ENCODE data around the gene C19orf25. TPM values are rescaled to one million over a fixed set of nuclear protein-coding genes. Genes with fewer than 3 reads are reported as not detected.
"Not testable (repeated sequence)": the region's sequence is repeated elsewhere in the genome, so short reads cannot be mapped to it uniquely, and the experiment has no call there.

C19orf25 gene
- total RNA-seq, 1 donor from 2014 or later, result 29.7 TPM

- Mint-ChIP-seq H3K36me3 (ENCODE audit: low read depth, unreplicated experiment) (peaks cover 3% of the 10 kb centered on the region), H3K4me1 (ENCODE audit: unreplicated experiment) (no peaks in the 10 kb centered on the region), H3K27ac (ENCODE audit: unreplicated experiment) (no peak overlapping the region), H3K27me3 (ENCODE audit: unreplicated experiment) (peaks cover 4% of the 10 kb centered on the region), H3K4me3 (ENCODE audit: unreplicated experiment) (no peak overlapping the region), H3K9me3 (ENCODE audit: unreplicated experiment) (no peaks in the 10 kb centered on the region)
- no peak for DNase-seq (ENCODE audit: low spot score)
- no peak for TF ChIP-seq CTCF (IDR thresholded peaks at IDR 0.05; ENCODE audit: unreplicated experiment)
These were observed 23.5 kb upstream of the C19orf25 start for GRCh38 chr19:1502433-1503088.

GRCh38 chr19:1501200-1501595 is 22.2 kb upstream of the C19orf25 start:
- no peak overlapping the region for H3K4me3 Mint-ChIP-seq (ENCODE audit: unreplicated experiment)
- no peaks in the 10 kb centered on the region for H3K9me3 Mint-ChIP-seq (ENCODE audit: unreplicated experiment)
- peaks cover 3% of the 10 kb centered on the region for H3K36me3 Mint-ChIP-seq (ENCODE audit: low read depth, unreplicated experiment)
- H3K4me1 Mint-ChIP-seq (ENCODE audit: unreplicated experiment), result no peaks in the 10 kb centered on the region
- TF ChIP-seq CTCF (IDR thresholded peaks at IDR 0.05; ENCODE audit: unreplicated experiment), result no peak
- DNase-seq (ENCODE audit: low spot score), result no peak
- peaks cover 6% of the 10 kb centered on the region for H3K27me3 Mint-ChIP-seq (ENCODE audit: unreplicated experiment)
- no peak overlapping the region for H3K27ac Mint-ChIP-seq (ENCODE audit: unreplicated experiment)

- not testable (repeated sequence) for H3K4me1 Mint-ChIP-seq (ENCODE audit: unreplicated experiment); H3K4me3 Mint-ChIP-seq (ENCODE audit: unreplicated experiment); H3K9me3 Mint-ChIP-seq (ENCODE audit: unreplicated experiment); H3K27ac Mint-ChIP-seq (ENCODE audit: unreplicated experiment); H3K27me3 Mint-ChIP-seq (ENCODE audit: unreplicated experiment); DNase-seq (ENCODE audit: low spot score); H3K36me3 Mint-ChIP-seq (ENCODE audit: low read depth, unreplicated experiment)
These were observed 20.2 kb upstream of the C19orf25 start for GRCh38 chr19:1499231-1499630.

GRCh38 chr19:1497578-1498235 is 18.7 kb upstream of the C19orf25 start:
- Mint-ChIP-seq H3K27ac (ENCODE audit: unreplicated experiment) (no peak overlapping the region), H3K4me3 (ENCODE audit: unreplicated experiment) (no peak overlapping the region), H3K27me3 (ENCODE audit: unreplicated experiment) (peaks cover 2% of the 10 kb centered on the region), H3K36me3 (ENCODE audit: low read depth, unreplicated experiment) (no peaks in the 10 kb centered on the region), H3K4me1 (ENCODE audit: unreplicated experiment) (no peaks in the 10 kb centered on the region), H3K9me3 (ENCODE audit: unreplicated experiment) (no peaks in the 10 kb centered on the region)
- no peak for DNase-seq (ENCODE audit: low spot score)
- no peak for TF ChIP-seq CTCF (IDR thresholded peaks at IDR 0.05; ENCODE audit: unreplicated experiment)

- Mint-ChIP-seq H3K36me3 (ENCODE audit: low read depth, unreplicated experiment) (no peaks in the 10 kb centered on the region), H3K4me3 (ENCODE audit: unreplicated experiment) (no peak overlapping the region), H3K27ac (ENCODE audit: unreplicated experiment) (no peak overlapping the region), H3K27me3 (ENCODE audit: unreplicated experiment) (peaks cover 4% of the 10 kb centered on the region), H3K9me3 (ENCODE audit: unreplicated experiment) (no peaks in the 10 kb centered on the region), H3K4me1 (ENCODE audit: unreplicated experiment) (no peaks in the 10 kb centered on the region)
- no peak for TF ChIP-seq CTCF (IDR thresholded peaks at IDR 0.05; ENCODE audit: unreplicated experiment)
- no peak for DNase-seq (ENCODE audit: low spot score)
These were observed 17.9 kb upstream of the C19orf25 start for GRCh38 chr19:1496714-1497577.

Measured in endothelial cell (in vitro differentiated cells).